GM12878 (cell line): ENCODE results near the gene TMSB10. TPM values are rescaled to one million over a fixed set of nuclear protein-coding genes. Genes with fewer than 3 reads are reported as not detected.

Experiments used
- ASH2L ChIP-seq: fragments of 300-600, 200-600 bp; sonication (generic); IDR thresholded peaks from 2 replicates; pipeline ENCODE4 v1.6.1; 2017; ENCODE audit warnings: low read depth, mild to moderate bottlenecking, borderline replicate concordance
- CHD2 ChIP-seq: IDR thresholded peaks from 2 replicates; pipeline ENCODE4 v1.6.1; 2011; ENCODE audit warnings: low read depth, low read length, improper control_type of control experiment, borderline replicate concordance
- DPF2 ChIP-seq: fragments of 450-650 bp; IDR thresholded peaks from 2 replicates; pipeline ENCODE4 v1.6.1; 2017; ENCODE audit warnings: mild to moderate bottlenecking
- IKZF1 ChIP-seq: fragments of 450-650 bp; conservative IDR thresholded peaks from 2 replicates; pipeline ENCODE4 v1.6.1; 2017; ENCODE audit warnings: antibody characterized with exemption, mild to moderate bottlenecking
- IRF4 ChIP-seq: IDR thresholded peaks from 2 replicates; pipeline ENCODE4 v1.6.1; 2011; ENCODE audit warnings: low read depth, low read length
- KDM1A ChIP-seq: fragments of 200-600 bp; sonication (generic); IDR thresholded peaks from 2 replicates; pipeline ENCODE4 v1.6.1; 2016; ENCODE audit warnings: borderline replicate concordance
- LARP7 ChIP-seq: fragments of 450-650 bp; IDR thresholded peaks from 2 replicates; pipeline ENCODE4 v1.6.1; 2017; ENCODE audit warnings: mild to moderate bottlenecking
- MEF2B ChIP-seq: fragments of 450-650 bp; IDR thresholded peaks from 2 replicates; pipeline ENCODE4 v1.6.1; 2018; ENCODE audit warnings: mild to moderate bottlenecking, moderate library complexity; ENCODE audit not compliant: partially characterized antibody, poor library complexity, severe bottlenecking
- MYB ChIP-seq: fragments of 150-350 bp; IDR thresholded peaks from 2 replicates; pipeline ENCODE4 v1.6.1; 2014; ENCODE audit warnings: mild to moderate bottlenecking, low read depth, low read length, borderline replicate concordance
- MYC ChIP-seq: IDR thresholded peaks from 2 replicates; pipeline ENCODE4 v1.6.1; 2011; ENCODE audit warnings: mild to moderate bottlenecking, low read length, moderate library complexity, inconsistent platforms; ENCODE audit not compliant: insufficient read depth, insufficient replicate concordance, insufficient read length, severe bottlenecking
- NFYB ChIP-seq: IDR thresholded peaks from 2 replicates; pipeline ENCODE4 v1.6.1; 2011; ENCODE audit warnings: low read depth, mild to moderate bottlenecking, low read length, improper control_type of control experiment, moderate library complexity; ENCODE audit not compliant: insufficient read depth
- NRF1 ChIP-seq: conservative IDR thresholded peaks from 2 replicates; pipeline ENCODE4 v1.6.1; 2011; ENCODE audit warnings: mild to moderate bottlenecking, low read depth, low read length, improper control_type of control experiment
- POU2F2 ChIP-seq: IDR thresholded peaks from 3 replicates; pipeline ENCODE4 v1.6.1; 2011; ENCODE audit warnings: low read depth, mild to moderate bottlenecking, low read length, borderline replicate concordance
- RB1 ChIP-seq: fragments of 450-650 bp; formaldehyde crosslinking; IDR thresholded peaks from 2 replicates; pipeline ENCODE4 v1.6.1; 2017; ENCODE audit warnings: mild to moderate bottlenecking, borderline replicate concordance
- RCOR1 ChIP-seq: conservative IDR thresholded peaks from 2 replicates; pipeline ENCODE4 v1.6.1; 2012; ENCODE audit warnings: low read depth, low read length, improper control_type of control experiment
- RFX5 ChIP-seq: IDR thresholded peaks from 2 replicates; pipeline ENCODE4 v1.6.1; 2011; ENCODE audit warnings: low read depth, low read length, improper control_type of control experiment
- SMAD5 ChIP-seq: IDR thresholded peaks from 2 replicates; pipeline ENCODE4 v1.6.1; 2016; ENCODE audit warnings: antibody characterized with exemption, low read depth
- SMARCA5 ChIP-seq: fragments of 450-650 bp; IDR thresholded peaks from 2 replicates; pipeline ENCODE4 v1.6.1; 2017; ENCODE audit warnings: mild to moderate bottlenecking
- SMC3 ChIP-seq: IDR thresholded peaks from 2 replicates; pipeline ENCODE4 v1.6.1; 2011; ENCODE audit warnings: low read length, improper control_type of control experiment, borderline replicate concordance
- SUPT20H ChIP-seq: IDR thresholded peaks from 2 replicates; pipeline ENCODE4 v1.6.1; 2011; ENCODE audit warnings: low read depth, mild to moderate bottlenecking, low read length, moderate library complexity, borderline replicate concordance; ENCODE audit not compliant: control insufficient read depth
- ZNF217 ChIP-seq: fragments of 450-650 bp; IDR thresholded peaks from 2 replicates; pipeline ENCODE4 v1.6.1; 2017; ENCODE audit warnings: antibody characterized with exemption, mild to moderate bottlenecking
- ZNF384 ChIP-seq: IDR thresholded peaks from 2 replicates; pipeline ENCODE4 v1.6.1; 2012; ENCODE audit warnings: low read depth, mild to moderate bottlenecking, low read length, improper control_type of control experiment, borderline replicate concordance
- polyA plus RNA-seq, 11 experiments: library from polyadenylated mRNA; depleted of rRNA in 4 of 11; unstranded in 6 of 11; stranded (reverse) in 5 of 11; fragments of >200 nt; fragmentation: Nextera tagmentation in 4 of 11; fragmentation: Illumina TruSeq in 1 of 11; extraction: Ambion mirVana in 4 of 11; extraction: Trizol in 1 of 11; gene quantifications; 1 replicate in 1 of 11; 2 replicates in 10 of 11; pipeline versions ENCODE4 v1.2.1 to v1.2.3, GENCODE V29; 2011 to 2016; ENCODE audit warnings: inconsistent platforms in 2 of 11, missing spikeins in 2 of 11, low read depth in 1 of 11
- total RNA-seq, 4 experiments: library from RNA; depleted of rRNA in 3 of 4; stranded (reverse); fragments of >200 nt in 3 of 4; fragmentation: Illumina TruSeq in 1 of 4; extraction: Trizol in 1 of 4; gene quantifications; 2 replicates each; pipeline versions ENCODE4 v1.2.1 to v1.2.3, GENCODE V29; 2013 to 2021
- TF ChIP-seq, protein P1 (sequence below): IDR thresholded peaks from 2 replicates; pipeline ENCODE4 v1.6.1; 2012; ENCODE audit warnings: low read depth, low read length, improper control_type of control experiment
- TF ChIP-seq, protein P2 (sequence below): fragments of 450-650 bp; IDR thresholded peaks from 2 replicates; pipeline ENCODE4 v1.6.1; 2018; ENCODE audit warnings: mild to moderate bottlenecking, low read depth, moderate library complexity; ENCODE audit not compliant: partially characterized antibody
- TF ChIP-seq, protein P3 (sequence below): IDR thresholded peaks from 2 replicates; pipeline ENCODE4 v1.6.1; 2011; ENCODE audit warnings: borderline replicate concordance, low read depth, mild to moderate bottlenecking, moderate library complexity, low read length; ENCODE audit not compliant: insufficient read depth, poor library complexity, severe bottlenecking

Gene TMSB10
- total and polyA plus RNA-seq, 10 of the 15 experiments (the other 5 are each of a cell fraction or from before 2014, with no cell fraction given): 1,406 to 4,860 (median 3,381) TPM

DNA sequence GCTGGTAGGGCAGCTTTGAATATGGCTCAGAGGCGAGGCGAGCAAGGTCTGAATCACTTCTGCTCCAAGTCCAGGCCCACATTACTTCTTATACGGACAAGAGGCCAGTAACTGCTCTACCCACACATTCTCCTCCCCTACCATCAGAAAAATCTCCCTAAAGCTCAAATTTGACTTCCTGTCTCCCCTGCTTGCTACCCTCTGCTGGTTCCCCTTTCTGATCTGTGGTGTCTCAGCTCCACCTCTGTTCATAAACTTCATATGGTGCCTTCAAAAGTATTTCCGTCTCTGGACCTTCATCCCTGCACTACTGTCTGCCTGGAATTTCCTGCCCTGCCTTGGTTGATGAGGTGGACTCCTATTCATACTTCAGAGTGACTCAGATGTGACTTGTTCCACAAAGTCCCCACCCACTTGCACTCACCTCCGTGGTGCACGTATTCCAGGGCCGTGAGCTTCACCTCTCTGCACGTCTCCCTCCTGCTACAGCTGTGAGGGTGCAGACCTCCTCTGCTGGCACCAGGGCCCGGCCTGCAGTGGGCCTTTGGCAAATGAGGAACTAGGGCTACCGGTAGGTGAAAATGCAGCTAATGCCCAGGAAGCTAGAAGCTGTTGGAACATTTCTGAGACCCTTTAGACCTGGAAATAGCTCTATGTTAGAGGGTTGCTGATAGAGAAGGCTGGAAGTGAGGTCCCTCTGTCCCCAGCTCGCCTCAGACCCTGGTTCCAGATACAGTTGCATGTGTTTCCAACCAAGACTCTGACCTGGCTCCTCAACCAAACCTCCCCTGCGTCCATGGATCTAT is 41.0 kb downstream of the TMSB10 start (continued):
- TF ChIP-seq ASH2L (0 out of 2 replicates have a peak, but pooled peaks have one; percentile 31), KDM1A (no peak), DPF2 (peak; percentile 61), MYB (no peak), MEF2B (peak; percentile 41), MYC (no peak), IKZF1 (peak; percentile 92), NFYB (no peak), IRF4 (0 out of 2 replicates have a peak, but pooled peaks have one; percentile 44), SMAD5 (0 out of 2 replicates have a peak, but pooled peaks have one; percentile 29), LARP7 (0 out of 2 replicates have a peak, but pooled peaks have one; percentile 31), SUPT20H (no peak), CHD2 (no peak; the same call in 1 of the 2 replicates), RFX5 (0 out of 2 replicates have a peak, but pooled peaks have one; percentile 2), POU2F2 (peak; percentile 48; the same call in 2 of the 3 replicates), SMARCA5 (peak; percentile 83), NRF1 (no peak), ZNF217 (no peak; the same call in none of the 2 replicates), RB1 (0 out of 2 replicates have a peak, but pooled peaks have one; percentile 40), RCOR1 (no peak), ZNF384 (no peak), SMC3 (peak; percentile 23; the same call in 1 of the 2 replicates)
- TF ChIP-seq, protein P1, sequence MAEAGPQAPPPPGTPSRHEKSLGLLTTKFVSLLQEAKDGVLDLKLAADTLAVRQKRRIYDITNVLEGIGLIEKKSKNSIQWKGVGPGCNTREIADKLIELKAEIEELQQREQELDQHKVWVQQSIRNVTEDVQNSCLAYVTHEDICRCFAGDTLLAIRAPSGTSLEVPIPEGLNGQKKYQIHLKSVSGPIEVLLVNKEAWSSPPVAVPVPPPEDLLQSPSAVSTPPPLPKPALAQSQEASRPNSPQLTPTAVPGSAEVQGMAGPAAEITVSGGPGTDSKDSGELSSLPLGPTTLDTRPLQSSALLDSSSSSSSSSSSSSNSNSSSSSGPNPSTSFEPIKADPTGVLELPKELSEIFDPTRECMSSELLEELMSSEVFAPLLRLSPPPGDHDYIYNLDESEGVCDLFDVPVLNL: no peak
- TF ChIP-seq, protein P2, sequence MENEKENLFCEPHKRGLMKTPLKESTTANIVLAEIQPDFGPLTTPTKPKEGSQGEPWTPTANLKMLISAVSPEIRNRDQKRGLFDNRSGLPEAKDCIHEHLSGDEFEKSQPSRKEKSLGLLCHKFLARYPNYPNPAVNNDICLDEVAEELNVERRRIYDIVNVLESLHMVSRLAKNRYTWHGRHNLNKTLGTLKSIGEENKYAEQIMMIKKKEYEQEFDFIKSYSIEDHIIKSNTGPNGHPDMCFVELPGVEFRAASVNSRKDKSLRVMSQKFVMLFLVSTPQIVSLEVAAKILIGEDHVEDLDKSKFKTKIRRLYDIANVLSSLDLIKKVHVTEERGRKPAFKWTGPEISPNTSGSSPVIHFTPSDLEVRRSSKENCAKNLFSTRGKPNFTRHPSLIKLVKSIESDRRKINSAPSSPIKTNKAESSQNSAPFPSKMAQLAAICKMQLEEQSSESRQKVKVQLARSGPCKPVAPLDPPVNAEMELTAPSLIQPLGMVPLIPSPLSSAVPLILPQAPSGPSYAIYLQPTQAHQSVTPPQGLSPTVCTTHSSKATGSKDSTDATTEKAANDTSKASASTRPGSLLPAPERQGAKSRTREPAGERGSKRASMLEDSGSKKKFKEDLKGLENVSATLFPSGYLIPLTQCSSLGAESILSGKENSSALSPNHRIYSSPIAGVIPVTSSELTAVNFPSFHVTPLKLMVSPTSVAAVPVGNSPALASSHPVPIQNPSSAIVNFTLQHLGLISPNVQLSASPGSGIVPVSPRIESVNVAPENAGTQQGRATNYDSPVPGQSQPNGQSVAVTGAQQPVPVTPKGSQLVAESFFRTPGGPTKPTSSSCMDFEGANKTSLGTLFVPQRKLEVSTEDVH: no peak
- TF ChIP-seq, protein P3, sequence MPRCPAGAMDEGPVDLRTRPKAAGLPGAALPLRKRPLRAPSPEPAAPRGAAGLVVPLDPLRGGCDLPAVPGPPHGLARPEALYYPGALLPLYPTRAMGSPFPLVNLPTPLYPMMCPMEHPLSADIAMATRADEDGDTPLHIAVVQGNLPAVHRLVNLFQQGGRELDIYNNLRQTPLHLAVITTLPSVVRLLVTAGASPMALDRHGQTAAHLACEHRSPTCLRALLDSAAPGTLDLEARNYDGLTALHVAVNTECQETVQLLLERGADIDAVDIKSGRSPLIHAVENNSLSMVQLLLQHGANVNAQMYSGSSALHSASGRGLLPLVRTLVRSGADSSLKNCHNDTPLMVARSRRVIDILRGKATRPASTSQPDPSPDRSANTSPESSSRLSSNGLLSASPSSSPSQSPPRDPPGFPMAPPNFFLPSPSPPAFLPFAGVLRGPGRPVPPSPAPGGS: peak; percentile 50
